ENCODE measurements around the gene MUS81. TPM values are rescaled to one million over a fixed set of nuclear protein-coding genes. Genes with fewer than 3 reads are reported as not detected.

The MUS81 gene
- total RNA-seq, 1 donor from 2014 or later: 52.8 TPM

GRCh38 chr11:65861533-65862183 is 1.4 kb downstream of the MUS81 start:
- no peak for ATAC-seq
- intact Hi-C loops (cut with DNase I): no loop called here
- Histone ChIP-seq H3K4me1 (peaks cover 38% of the 10 kb centered on the region), H3K9me3 (no peaks in the 10 kb centered on the region), H3K27ac (peak overlapping the region; percentile 98), H3K27me3 (ENCODE audit: low read depth) (no peaks in the 10 kb centered on the region), H3K36me3 (peaks cover 53% of the 10 kb centered on the region), H3K4me3 (peak overlapping the region; percentile 92)
- DNase-seq: peak; percentile 46
- TF ChIP-seq, protein P1, sequence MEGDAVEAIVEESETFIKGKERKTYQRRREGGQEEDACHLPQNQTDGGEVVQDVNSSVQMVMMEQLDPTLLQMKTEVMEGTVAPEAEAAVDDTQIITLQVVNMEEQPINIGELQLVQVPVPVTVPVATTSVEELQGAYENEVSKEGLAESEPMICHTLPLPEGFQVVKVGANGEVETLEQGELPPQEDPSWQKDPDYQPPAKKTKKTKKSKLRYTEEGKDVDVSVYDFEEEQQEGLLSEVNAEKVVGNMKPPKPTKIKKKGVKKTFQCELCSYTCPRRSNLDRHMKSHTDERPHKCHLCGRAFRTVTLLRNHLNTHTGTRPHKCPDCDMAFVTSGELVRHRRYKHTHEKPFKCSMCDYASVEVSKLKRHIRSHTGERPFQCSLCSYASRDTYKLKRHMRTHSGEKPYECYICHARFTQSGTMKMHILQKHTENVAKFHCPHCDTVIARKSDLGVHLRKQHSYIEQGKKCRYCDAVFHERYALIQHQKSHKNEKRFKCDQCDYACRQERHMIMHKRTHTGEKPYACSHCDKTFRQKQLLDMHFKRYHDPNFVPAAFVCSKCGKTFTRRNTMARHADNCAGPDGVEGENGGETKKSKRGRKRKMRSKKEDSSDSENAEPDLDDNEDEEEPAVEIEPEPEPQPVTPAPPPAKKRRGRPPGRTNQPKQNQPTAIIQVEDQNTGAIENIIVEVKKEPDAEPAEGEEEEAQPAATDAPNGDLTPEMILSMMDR (IDR thresholded peaks at IDR 0.05): no peak

DNA sequence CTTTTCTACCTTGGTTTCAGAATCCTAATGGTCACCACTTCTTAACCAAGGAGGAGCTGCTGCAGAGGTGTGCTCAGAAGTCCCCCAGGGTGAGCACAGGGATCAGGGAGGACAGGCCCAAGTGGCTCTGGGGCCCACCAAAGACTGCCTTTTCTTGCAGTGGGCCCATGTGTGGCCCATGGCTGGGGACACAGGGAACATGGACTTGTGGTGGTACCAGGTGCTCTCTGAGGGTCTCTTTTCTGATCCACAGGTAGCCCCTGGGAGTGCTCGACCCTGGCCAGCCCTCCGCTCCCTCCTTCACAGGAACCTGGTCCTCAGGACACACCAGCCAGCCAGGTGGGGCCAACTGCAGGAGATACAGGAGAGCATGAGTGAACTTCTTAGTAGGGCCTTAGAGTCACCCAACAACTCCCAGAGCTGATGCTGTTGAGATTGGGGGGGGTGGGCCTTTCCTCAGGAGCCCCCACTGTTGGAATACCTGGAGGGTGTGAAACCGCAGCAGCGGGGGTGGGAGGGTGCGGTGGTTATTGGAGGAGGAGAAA is 2.0 kb downstream of the MUS81 start:
- DNase-seq: peak; percentile 47
- H3K27me3 ChIP-seq (ENCODE audit: low read depth): no peaks in the 10 kb centered on the region
- intact Hi-C loops (cut with DNase I): no loop called here
- no peaks in the 10 kb centered on the region for H3K9me3 ChIP-seq
- H3K36me3 ChIP-seq: peaks cover 59% of the 10 kb centered on the region
- TF ChIP-seq, protein P1 (IDR thresholded peaks at IDR 0.05): no peak
- no peak for ATAC-seq
- peaks cover 36% of the 10 kb centered on the region for H3K4me1 ChIP-seq
- peak overlapping the region; percentile 98 for H3K27ac ChIP-seq
- H3K4me3 ChIP-seq: no peak overlapping the region

GRCh38 chr11:65862941-65863888 is 3.0 kb downstream of the MUS81 start:
- H3K36me3 ChIP-seq: peaks cover 68% of the 10 kb centered on the region
- DNase-seq (peak; percentile 43), ATAC-seq (no peak)
- no peaks in the 10 kb centered on the region for H3K27me3 ChIP-seq (ENCODE audit: low read depth)
- H3K4me3 ChIP-seq: no peak overlapping the region
- intact Hi-C loops (cut with DNase I): no loop called here
- no peaks in the 10 kb centered on the region for H3K9me3 ChIP-seq
- H3K27ac ChIP-seq: no peak overlapping the region
- peaks cover 36% of the 10 kb centered on the region for H3K4me1 ChIP-seq
- TF ChIP-seq, protein P1 (IDR thresholded peaks at IDR 0.05): no peak

GRCh38 chr11:65863889-65864705 is 3.9 kb downstream of the MUS81 start:
- intact Hi-C loops (cut with DNase I): no loop called here
- TF ChIP-seq, protein P1 (IDR thresholded peaks at IDR 0.05): no peak
- Histone ChIP-seq H3K4me1 (peaks cover 30% of the 10 kb centered on the region), H3K27ac (no peak overlapping the region), H3K36me3 (peaks cover 72% of the 10 kb centered on the region), H3K4me3 (no peak overlapping the region), H3K9me3 (no peaks in the 10 kb centered on the region), H3K27me3 (ENCODE audit: low read depth) (no peaks in the 10 kb centered on the region)
- peak; percentile 36 for DNase-seq
- no peak for ATAC-seq

Data from lower lobe of right lung (tissue), 2 donors.